AG20443 (cell line): ENCODE data around the gene SSC5D.

Experiments
- DNase-seq: peaks from one replicate; pipeline ENCODE4 v3.0.0; 2012; ENCODE audit warnings: low spot score, mixed read lengths

Gene SSC5D

DNA sequence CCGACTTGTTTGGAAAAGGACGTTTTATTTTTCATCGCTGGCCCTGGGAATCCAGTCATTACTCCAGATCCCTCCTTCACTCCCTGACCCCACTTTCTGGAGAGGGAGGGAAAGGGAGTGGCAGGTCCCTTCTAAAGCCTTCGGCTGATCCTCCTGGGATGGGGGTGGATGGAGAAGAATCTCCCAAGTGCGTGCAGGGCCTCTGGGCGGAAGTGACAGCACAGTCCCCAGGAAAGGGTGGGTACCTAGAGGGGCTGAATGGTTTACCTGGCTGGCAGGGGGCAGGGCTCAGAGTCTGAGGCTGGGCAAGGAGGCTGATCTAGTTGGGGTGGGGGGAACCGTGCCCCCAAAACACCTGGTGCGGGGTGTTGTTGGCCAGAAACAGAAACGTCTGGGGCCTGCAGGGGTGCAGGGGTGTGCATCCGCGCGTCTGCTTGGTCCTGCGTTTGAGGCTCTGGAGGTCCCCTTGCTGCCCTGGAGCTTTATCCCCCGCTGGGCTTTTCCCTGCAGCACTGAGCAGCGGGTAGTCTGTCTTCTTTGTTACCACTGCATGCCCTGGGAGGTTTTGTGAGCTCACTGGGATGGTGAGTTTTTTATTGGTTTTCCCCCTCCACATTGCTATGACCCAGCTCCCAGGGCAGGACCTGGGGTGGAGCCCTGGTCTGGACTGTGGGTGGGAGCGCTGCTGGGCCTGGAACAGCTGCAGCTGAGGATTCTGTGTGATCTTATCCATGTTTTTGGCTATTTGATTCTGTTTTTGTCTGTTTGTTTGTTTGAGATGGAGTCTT is 14.8 kb upstream of the SSC5D start:
- no peak for DNase-seq

DNA sequence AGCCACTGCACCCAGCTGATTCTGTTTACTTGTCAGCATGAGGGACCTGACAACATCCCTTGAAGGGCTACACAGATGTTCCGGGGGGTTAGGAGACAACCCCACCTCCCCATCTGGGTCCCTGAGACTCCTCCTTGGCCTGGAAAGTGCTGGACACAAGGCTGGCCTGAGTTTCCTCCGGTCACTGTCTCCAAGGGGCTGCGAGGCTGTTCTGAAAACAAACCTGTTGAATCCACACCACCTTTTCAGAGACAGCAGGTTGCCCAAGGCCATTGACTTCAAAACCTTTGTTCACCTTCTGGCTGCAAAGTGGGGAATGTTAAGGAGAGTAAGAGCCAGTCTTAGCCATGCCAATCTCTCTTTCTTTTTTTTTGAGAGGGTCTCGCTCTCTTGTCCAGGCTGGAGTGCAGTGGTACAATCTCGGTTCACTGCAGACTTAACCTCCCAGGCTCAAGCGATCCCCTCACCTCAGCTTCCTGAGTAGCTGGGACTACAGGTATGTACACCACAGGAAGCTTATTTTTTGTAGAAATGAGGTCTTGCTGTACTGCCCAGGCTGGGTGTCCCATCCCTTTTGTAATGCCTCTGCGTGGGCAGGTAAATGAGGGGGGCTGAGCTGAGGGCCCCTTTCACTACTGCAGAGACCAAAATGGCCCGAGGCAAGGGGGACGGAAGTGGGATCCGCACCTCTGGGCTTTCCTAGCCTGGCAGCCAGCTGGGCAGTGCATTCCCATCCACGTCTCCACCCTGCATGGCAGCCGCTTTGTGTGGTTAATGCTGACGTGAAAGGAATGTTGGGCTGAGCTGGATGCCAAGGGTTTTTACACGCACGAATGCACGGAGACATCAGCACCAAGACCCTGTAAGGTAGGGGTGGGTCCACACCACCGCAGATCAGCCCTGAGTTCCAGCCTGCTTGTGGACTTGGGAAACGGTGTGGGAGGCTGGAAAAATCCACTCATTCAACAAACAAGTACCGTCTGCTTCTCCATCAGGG is 13.7 kb upstream of the SSC5D start:
- DNase-seq, result no peak

DNA sequence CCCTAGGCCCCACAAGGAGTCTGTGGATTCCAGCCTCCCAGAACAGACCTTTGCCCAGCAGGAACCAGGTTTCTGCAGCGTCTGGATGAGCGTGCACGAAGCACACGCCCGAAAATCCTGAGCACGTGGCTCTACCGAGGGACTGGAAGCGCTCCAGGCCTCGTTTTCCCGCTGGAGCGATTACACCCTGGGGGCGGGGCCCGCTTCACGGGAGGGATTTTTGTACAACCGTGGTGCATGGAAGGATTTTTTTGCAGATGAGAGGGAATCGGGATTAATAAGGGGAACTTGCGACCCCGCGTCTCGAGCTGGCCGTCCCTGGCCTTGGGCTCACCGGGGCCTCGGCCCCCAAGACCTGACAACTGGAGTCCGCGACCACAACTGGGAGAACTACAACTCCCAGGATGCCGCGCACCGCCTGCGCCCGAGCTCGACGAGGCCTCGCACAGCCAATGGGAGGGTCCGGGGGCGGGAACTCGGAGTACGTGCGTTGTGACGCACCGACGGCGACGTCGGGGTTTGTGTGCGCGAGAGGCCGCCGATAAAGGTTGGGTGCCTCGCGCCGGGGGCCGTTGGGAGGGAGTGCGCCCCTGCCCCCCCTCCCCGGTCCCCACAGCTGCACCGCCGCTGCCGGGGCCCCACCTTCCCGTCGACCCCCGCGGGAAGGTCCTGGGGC is 12.0 kb upstream of the SSC5D start, which contains the start of gene ZNF628:
Gene ZNF628, plus strand, starts transcription at position 518 of the 676 bp plus-strand sequence. CDS start 3,294 bp downstream, outside the sequence.
- DNase-seq, result peak; percentile 97

DNA sequence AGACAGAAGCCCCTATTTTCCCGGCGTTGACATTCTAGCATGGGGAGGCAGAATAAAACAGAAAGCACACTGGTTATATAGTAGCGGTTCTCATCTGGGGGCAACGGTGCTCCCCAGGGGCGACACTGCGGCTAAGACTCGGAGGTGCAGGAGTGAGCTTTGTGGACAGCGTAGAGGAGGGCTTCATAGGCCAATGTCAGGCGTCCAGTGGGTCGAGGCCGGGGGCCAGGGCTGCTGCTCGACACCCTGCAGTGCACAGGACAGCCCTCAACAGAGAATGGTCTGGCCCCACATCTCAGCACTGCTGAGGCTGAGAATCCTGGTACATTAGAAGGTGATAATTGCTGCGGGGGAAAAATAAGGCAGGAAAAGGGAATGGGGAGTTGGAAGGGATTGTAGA is 10.3 kb upstream of the SSC5D start:
- no peak for DNase-seq

DNA sequence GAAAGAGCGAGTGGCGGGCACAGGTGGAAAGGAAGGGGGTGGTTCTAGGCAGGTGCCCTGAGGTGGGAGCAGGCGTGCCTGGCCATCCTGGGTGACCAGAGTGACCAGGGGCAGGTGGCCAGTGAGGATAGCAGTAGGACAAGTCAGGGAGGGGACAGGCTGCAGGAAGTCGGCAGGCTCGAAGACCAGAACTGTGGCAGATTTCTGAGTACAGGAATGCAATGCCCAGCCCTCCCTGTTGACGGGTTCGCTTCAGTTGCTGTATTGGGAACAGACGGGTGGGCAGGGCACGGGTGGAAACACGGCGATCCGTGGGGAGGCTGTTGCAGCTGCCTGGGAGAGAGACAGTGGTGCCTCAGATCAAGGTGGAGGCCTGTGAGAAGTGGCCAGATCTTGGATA is 9.9 kb upstream of the SSC5D start:
- no peak for DNase-seq

DNA sequence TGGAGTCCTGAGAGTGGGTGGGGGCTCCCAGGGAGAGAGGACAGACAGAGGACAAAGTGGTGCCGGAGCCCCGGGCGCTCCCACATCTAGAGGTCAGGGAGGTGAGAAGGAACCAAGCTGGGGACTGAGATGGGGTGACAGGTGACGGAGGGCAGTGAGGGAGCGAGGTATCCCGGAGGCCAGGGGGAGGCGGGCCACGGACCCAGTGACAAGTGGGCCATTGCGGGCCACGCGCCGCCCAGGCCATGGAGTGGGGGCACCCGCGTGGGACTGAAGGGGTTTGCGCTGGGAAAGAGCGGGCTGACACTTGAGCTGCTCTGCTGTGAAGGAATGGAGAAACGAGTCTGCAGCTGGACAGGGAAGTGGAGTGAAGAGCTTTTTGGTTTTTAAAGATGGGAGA is 9.2 kb upstream of the SSC5D start:
- no peak for DNase-seq

DNA sequence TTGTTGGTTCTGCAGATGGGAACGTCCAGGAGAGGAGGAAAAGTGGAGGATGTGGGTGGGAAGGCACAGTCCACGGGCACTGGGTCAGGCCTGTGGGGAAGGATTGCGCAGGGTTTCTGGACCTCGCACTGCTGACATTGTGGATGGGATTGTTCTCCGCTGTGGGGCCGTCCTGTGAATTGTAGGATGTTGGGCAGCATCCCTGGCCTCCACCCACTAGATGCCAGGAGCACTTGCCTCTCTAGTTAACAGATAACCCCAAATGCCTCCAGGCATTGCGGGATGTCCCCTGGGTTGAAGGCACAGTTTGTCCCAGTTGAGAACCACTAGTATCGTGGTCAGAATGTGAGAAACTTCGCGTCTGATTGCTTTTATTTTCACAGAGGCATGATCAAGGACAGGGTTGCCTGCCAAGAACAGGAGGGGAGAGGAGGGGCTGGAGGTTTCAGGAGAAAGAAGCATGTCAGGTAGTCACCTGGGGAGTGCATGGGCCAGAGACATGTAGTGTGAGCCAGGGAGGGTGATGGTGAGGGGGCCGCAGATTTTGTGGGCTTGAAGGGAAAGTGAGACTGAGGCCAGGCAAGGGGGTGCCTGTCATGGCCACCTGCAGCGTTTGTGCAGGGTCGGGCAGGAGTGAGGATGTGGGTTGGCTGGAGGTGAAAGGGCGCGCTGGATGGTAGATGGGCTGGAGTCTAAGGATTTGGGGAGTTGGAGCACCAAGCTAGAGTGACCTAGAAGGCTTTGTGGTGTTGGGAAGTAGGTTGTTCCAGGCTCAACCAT is 8.6 kb upstream of the SSC5D start:
- no peak for DNase-seq

DNA sequence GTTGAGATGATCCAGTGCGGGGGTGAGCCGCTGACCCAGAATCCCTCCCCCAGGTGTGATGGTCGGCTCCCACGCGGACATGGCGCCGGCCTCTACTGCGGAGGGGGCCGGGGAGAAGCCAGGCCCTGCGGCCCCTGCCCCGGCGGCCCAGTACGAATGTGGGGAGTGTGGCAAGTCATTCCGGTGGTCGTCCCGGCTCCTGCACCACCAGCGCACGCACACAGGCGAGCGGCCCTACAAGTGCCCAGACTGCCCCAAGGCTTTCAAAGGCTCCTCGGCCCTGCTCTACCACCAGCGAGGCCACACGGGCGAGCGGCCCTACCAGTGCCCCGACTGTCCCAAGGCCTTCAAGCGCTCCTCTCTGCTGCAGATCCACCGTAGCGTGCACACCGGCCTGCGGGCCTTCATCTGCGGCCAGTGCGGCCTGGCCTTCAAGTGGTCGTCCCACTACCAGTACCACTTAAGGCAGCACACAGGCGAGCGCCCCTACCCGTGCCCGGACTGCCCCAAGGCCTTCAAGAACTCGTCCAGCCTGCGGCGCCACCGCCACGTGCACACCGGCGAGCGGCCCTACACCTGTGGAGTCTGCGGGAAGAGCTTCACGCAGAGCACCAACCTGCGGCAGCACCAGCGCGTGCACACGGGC is 7.0 kb upstream of the SSC5D start:
- no peak for DNase-seq

DNA sequence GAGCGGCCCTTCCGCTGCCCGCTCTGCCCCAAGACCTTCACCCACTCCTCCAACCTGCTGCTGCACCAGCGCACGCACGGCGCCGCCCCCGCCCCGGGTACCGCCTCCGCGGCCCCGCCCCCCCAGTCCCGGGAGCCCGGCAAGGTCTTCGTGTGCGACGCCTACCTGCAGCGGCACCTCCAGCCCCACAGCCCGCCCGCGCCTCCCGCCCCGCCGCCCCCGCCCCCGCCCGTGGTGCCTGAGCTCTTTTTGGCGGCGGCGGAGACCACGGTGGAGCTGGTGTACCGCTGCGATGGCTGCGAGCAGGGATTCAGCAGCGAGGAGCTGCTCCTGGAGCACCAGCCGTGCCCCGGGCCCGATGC is 6.5 kb upstream of the SSC5D start:
- no peak for DNase-seq

DNA sequence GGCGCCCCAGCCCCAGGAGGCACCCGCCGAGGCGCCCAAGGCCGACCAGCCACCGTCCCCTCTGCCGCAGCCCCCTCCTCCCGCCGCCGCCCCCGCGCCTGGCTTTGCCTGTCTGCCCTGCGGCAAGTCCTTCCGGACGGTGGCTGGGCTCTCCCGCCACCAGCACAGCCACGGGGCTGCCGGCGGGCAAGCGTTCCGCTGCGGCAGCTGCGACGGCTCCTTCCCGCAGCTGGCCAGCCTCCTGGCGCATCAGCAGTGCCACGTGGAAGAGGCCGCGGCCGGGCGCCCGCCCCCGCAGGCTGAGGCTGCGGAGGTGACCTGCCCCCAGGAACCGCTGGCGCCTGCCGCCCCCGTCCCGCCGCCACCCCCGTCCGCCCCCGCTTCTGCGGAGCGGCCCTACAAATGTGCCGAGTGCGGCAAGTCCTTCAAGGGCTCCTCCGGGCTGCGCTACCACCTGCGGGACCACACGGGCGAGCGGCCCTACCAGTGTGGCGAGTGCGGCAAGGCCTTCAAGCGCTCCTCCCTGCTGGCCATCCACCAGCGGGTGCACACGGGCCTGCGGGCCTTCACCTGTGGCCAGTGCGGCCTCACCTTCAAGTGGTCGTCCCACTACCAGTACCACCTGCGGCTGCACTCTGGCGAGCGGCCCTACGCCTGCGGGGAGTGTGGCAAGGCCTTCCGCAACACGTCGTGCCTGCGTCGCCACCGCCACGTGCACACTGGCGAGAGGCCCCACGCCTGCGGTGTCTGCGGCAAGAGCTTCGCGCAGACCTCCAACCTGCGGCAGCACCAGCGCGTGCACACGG is 5.9 kb upstream of the SSC5D start:
- DNase-seq, result no peak

DNA sequence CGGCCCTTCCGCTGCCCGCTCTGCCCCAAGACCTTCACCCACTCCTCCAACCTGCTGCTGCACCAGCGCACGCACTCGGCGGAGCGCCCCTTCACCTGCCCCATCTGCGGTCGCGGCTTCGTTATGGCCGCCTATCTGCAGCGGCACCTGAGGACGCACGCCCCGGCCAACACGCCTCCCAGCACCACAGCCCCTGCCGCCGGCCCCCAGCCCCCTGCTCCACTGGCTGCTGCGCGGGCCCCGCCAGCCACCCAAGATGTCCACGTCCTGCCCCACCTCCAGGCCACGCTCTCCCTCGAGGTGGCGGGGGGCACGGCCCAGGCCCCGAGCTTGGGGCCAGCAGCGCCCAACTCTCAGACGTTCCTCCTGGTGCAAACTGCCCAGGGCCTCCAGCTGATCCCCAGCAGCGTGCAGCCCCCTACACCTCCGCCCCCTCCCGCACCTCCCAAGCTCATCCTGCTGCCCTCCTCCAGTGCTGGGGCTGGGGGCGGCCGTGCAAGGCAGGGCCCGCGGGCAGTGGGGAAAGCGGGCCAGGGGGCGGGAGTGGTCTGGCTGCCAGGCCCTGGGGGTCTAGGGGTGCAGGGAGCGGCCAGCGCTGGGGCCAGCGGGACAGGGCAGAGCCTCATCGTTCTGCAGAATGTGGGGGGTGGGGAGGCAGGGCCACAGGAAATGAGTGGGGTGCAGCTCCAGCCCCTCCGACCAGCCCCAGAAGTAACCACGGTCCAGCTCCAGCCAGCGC is 5.1 kb upstream of the SSC5D start:
- no peak for DNase-seq

DNA sequence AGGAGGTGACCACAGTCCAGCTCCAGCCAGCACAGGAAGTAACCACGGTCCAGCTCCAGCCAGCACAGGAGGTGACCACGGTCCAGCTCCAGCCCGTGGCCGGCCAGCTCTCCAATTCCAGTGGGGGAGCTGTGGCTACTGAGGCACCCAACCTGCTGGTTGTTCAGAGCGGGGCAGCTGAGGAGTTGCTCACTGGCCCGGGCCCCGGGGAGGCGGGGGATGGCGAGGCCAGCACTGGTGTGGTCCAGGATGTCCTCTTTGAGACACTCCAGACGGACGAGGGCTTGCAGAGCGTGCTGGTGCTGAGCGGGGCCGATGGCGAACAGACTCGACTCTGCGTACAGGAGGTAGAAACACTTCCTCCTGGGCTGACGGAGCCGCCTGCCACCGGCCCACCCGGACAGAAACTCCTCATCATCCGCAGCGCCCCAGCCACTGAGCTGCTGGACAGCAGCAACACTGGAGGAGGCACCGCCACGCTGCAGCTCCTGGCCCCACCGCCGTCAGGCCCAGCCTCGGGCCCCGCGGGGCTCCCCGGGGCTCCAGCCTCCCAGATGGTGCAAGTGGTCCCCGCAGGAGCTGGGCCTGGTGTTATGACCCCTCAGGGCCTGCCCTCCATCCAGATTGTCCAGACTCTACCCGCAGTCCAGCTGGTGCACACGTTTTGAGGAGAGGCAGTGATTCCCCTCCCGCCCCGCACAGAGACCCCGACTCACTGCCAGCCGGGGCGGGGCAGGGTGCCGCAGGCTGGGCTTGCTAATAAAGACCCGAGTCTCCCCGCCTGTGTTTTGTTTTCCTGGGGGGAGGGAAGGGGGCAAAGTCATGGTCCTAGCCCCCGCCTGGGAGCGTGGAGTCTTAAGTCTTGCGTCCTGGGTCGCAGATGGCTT is 4.3 kb upstream of the SSC5D start:
- no peak for DNase-seq

DNA sequence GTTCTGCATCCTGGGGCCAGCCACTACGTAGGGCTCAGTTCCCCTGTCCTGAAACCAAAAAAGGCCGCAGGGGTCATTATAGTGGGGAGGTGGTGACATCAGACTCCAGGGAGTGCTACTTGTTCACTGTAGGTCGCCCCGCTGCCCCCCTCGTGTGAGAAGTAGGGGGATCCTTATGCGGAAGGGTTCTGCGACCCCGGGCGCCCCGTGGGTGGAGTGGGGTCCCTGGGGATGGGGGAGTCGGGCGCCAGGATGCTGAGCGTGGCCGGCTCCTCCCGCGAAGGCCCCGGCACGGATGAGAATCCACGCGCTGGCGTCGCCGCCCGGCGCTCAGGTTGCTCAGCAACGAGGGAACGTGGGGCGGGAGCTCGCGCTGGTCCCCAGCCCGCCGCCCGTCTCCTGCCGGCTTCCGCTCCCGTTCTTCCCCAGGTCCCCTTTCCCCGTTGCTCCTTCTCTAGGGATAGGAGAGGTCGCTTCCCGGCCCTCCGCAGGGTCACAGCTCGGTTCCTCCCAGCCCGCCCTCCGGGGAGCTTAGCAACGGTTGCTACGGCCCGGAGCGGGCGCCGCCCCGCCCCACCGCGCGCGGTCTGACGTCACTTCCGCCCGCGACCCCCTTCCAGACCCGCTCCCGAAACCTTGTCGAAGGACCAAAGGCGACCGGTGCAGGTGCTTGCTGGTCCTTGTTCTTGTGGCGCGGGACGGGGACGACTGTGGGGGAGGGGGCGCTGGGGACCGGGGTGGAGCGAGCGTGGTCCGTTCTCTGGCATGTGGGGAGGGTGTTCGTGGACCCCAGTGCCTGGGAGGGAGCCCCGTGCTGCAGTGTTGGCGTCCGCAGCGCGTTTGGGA is 3.4 kb upstream of the SSC5D start, which contains the start of gene NAT14:
Gene NAT14, plus strand, starts transcription at position 596 of the 846 bp plus-strand sequence. CDS start 521 bp downstream, outside the sequence.
- DNase-seq, result peak; percentile 88

DNA sequence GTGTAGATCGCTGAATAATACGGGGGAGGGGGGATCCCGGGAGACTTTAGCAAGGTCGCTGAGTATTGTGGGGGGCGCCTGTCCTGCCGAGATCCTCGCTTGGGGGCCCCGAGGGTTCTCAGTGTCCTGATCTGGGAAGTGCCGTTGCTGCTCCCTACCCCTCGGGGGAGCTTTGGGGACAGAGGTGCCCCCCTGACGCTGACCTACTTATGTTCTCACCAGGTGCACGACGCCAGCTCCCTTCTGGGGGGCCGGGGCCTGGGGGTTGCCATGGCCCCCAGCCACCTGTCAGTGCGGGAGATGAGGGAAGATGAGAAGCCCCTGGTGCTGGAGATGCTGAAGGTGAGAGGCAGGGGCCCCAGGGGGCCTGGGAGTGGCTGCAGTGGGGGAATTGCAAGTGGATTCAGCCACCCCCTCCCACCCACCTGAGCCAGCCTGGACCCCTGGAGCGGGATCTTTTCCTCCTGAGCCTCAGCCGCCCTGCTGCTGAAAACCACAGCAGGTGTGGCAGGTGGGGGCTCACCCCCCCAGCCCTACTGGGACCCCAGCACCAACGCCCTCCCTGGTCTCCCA is 2.7 kb upstream of the SSC5D start:
- no peak for DNase-seq

DNA sequence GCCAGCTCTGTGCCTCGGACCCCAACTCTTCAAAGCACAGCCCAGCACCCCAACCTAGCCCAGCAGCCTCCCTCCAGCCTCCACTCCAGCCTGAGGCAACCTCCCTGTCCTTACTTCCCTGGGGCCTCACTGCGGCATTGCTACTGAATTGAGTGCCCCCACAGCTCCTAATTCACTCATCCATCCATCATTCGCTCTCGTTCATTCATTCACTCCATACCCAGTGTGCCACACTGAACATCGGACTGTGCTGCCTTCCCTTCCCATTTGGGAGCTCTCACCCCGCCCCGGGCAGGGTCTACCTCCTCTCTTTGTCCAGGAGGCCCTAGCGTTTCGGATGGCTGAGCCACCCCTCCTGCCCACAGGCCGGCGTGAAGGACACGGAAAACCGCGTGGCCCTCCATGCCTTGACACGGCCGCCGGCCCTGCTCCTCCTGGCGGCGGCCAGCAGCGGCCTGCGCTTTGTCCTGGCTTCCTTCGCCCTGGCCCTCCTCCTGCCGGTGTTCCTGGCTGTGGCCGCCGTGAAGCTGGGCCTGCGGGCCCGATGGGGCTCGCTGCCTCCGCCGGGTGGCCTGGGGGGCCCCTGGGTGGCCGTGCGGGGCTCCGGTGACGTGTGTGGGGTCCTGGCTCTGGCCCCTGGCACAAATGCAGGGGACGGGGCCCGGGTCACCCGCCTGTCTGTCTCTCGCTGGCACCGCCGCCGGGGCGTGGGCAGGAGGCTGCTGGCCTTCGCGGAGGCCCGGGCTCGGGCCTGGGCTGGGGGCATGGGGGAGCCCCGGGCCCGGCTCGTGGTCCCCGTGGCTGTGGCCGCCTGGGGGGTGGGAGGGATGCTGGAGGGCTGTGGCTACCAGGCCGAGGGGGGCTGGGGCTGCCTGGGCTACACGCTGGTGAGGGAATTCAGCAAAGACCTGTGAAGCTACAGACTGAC is 1.9 kb upstream of the SSC5D start:
- peak; percentile 57 for DNase-seq
